ENCODE results near the gene KATNA1. TPM values are rescaled to one million over a fixed set of nuclear protein-coding genes. Genes with fewer than 3 reads are reported as not detected.

Gene KATNA1
- total and polyA plus RNA-seq, 2 experiments from 2014 or later = 19.1 to 21.4 TPM

DNA sequence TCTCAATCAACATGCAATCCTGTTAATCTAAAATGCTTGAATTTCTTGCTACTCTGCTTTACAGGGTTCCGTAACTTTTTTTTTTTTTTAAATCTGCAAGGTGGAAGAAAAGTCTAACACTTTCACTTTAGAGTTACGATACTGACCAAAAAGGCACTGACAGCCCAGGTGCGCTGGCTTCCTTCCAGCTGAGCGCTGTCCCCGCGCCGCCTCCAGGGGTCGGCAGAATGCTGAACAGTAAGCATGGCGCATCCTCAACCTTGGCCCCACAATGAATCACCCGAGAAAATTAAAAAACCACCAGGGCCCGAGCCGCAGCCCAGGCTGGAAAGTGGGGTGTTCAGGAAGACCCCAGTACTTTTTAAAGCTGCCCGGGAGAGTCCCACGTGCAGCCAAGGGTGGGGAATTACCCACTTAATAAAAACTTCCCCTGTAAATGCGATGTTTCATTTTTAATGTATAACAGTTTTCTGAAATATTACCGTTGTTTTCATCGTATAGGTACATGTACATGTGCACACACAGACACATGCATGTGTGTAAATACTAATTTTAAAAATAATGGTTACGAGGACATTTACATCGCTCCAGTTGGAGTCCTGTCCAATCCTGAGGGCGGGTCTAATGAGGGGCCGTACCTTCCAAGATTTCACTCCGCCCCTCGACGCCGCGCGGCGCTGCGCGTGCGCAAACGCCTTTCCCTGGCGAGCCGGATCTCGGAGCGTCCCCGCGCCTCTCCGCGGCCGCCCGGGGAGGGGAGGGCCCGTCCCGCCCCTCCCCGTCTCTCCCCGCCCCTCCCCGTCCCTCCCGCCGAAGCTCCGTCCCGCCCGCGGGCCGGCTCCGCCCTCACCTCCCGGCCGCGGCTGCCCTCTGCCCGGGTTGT lies 82.7 kb downstream of the KATNA1 start, which contains the start of gene GINM1:
Gene GINM1, plus strand, starts transcription at position 849 of the 883 bp plus-strand sequence. CDS start 40 bp downstream, outside the sequence.
- Mint-ChIP-seq H3K4me1 (peaks cover 10% of the 10 kb centered on the region; the same call in 2 of the 3 replicates), H3K27ac (peak within 1 kb of the TSS; percentile 96), H3K4me3 (peak within 1 kb of the TSS; percentile 95), H3K9me3 (no peaks in the 10 kb centered on the region), H3K27me3 (ENCODE audit: insufficient read depth, low read depth, poor library complexity) (peaks cover 9% of the 10 kb centered on the region), H3K36me3 (ENCODE audit: low read depth) (no peaks in the 10 kb centered on the region)
- TF ChIP-seq, protein P1, sequence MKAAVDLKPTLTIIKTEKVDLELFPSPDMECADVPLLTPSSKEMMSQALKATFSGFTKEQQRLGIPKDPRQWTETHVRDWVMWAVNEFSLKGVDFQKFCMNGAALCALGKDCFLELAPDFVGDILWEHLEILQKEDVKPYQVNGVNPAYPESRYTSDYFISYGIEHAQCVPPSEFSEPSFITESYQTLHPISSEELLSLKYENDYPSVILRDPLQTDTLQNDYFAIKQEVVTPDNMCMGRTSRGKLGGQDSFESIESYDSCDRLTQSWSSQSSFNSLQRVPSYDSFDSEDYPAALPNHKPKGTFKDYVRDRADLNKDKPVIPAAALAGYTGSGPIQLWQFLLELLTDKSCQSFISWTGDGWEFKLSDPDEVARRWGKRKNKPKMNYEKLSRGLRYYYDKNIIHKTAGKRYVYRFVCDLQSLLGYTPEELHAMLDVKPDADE (IDR thresholded peaks at IDR 0.05) = no peak
- TF ChIP-seq CTCF (conservative IDR thresholded peaks at IDR 0.05; ENCODE audit: low read depth in 2 of 2) = peak; percentile 71 to 76
- H4K20me1 ChIP-seq (replicated peaks; ENCODE audit: insufficient read depth) = peaks cover 20% of the 10 kb centered on the region
- H2AFZ ChIP-seq = peak within 1 kb of the TSS; percentile 100
- H3K4me2 ChIP-seq = peak within 1 kb of the TSS; percentile 91
- no peaks in the 10 kb centered on the region; the same call in 1 of the 2 replicates for H3K36me3 ChIP-seq (ENCODE audit: insufficient read depth)
- no peaks in the 10 kb centered on the region for H3K27me3 ChIP-seq (ENCODE audit: insufficient read depth)
- H3K27ac ChIP-seq (ENCODE audit: low read depth) = peak within 1 kb of the TSS; percentile 94
- DNase-seq (ENCODE audit: low spot score) (peak; percentile 95), ATAC-seq (peak; percentile 83)
- no peaks in the 10 kb centered on the region for H3K9me2 ChIP-seq (ENCODE audit: insufficient read depth)
- peaks cover 12% of the 10 kb centered on the region; the same call in 1 of the 2 replicates for H3F3A ChIP-seq (replicated peaks; ENCODE audit: low read depth)
- H3K79me2 ChIP-seq (replicated peaks; ENCODE audit: insufficient read depth) = peaks cover 38% of the 10 kb centered on the region
- H3K4me1 ChIP-seq (ENCODE audit: insufficient read depth) = peaks cover 16% of the 10 kb centered on the region
- peak within 1 kb of the TSS; percentile 90 for H3K4me3 ChIP-seq

GRCh38 chr6:149563928-149564325 lies 84.6 kb downstream of the KATNA1 start:
- Histone ChIP-seq H2AFZ (no peak overlapping the region), H4K20me1 (replicated peaks; ENCODE audit: insufficient read depth) (peaks cover 18% of the 10 kb centered on the region), H3K4me1 (ENCODE audit: insufficient read depth) (peaks cover 16% of the 10 kb centered on the region), H3K27me3 (ENCODE audit: insufficient read depth) (no peaks in the 10 kb centered on the region), H3F3A (replicated peaks; ENCODE audit: low read depth) (peaks cover 12% of the 10 kb centered on the region; the same call in 1 of the 2 replicates), H3K4me3 (no peak overlapping the region), H3K9me2 (ENCODE audit: insufficient read depth) (no peaks in the 10 kb centered on the region), H3K4me2 (no peak overlapping the region), H3K79me2 (replicated peaks; ENCODE audit: insufficient read depth) (peaks cover 20% of the 10 kb centered on the region), H3K27ac (ENCODE audit: low read depth) (no peak overlapping the region), H3K36me3 (ENCODE audit: insufficient read depth) (no peaks in the 10 kb centered on the region; the same call in 1 of the 2 replicates)
- no peaks in the 10 kb centered on the region for H3K36me3 Mint-ChIP-seq (ENCODE audit: low read depth)
- H3K4me3 Mint-ChIP-seq = no peak overlapping the region
- H3K4me1 Mint-ChIP-seq = peaks cover 10% of the 10 kb centered on the region; the same call in 2 of the 3 replicates
- ATAC-seq = no peak
- no peaks in the 10 kb centered on the region for H3K9me3 Mint-ChIP-seq
- DNase-seq (ENCODE audit: low spot score) = no peak
- H3K27ac Mint-ChIP-seq = no peak overlapping the region
- peaks cover 9% of the 10 kb centered on the region for H3K27me3 Mint-ChIP-seq (ENCODE audit: insufficient read depth, low read depth, poor library complexity)
- TF ChIP-seq, protein P1 (IDR thresholded peaks at IDR 0.05) = no peak
- TF ChIP-seq ZNF331 (CRISPR knock-in tag; IDR thresholded peaks at IDR 0.05; ENCODE audit: low read depth) = no peak
- TF ChIP-seq EZH2 (IDR thresholded peaks at IDR 0.05; ENCODE audit: low read depth, unreplicated experiment) = no peak
- TF ChIP-seq STAT1 (IDR thresholded peaks at IDR 0.05; ENCODE audit: unreplicated experiment) = no peak
- TF ChIP-seq CREB1 (CRISPR knock-in tag; IDR thresholded peaks at IDR 0.05; ENCODE audit: low read depth) = no peak
- TF ChIP-seq ZNF114 (CRISPR knock-in tag; IDR thresholded peaks at IDR 0.05) = no peak
- TF ChIP-seq EZH2phosphoT487 (IDR thresholded peaks at IDR 0.05; ENCODE audit: unreplicated experiment) = no peak
- no peak for TF ChIP-seq JUNB (IDR thresholded peaks at IDR 0.05; ENCODE audit: unreplicated experiment)
- TF ChIP-seq CTCF (conservative IDR thresholded peaks at IDR 0.05; ENCODE audit: low read depth in 2 of 2) = no peak
- no peak for TF ChIP-seq POLR2AphosphoS5 (IDR thresholded peaks at IDR 0.05; ENCODE audit: low read depth)
- no peak for TF ChIP-seq REST (IDR thresholded peaks at IDR 0.05; ENCODE audit: unreplicated experiment)
- TF ChIP-seq NANOG (IDR thresholded peaks at IDR 0.05; ENCODE audit: borderline replicate concordance) = no peak
